GM18507 (cell line): ENCODE results near the gene SLC8B1.

Source experiments
- DNase-seq: peaks from one replicate; pipeline ENCODE4 v3.0.0; 2011; ENCODE audit warnings: low read depth; ENCODE audit not compliant: insufficient read length; ENCODE audit errors: extremely low spot score
- FAIRE-seq: peaks from 2 replicates; lab custom pipeline; 2011; peaks lifted over from hg19 to GRCh38; lab: Jason Lieb, UNC

SLC8B1 gene

GRCh38 chr12:113298472-113298817 lies 36.5 kb downstream of the SLC8B1 start:
- FAIRE-seq (no peak), DNase-seq (no peak)

- no peak for FAIRE-seq
- DNase-seq, result no peak
Measured at GRCh38 chr12:113297621-113298471, 37.1 kb downstream of the SLC8B1 start.

- FAIRE-seq (no peak), DNase-seq (no peak)
Measured at GRCh38 chr12:113297214-113297587, 37.7 kb downstream of the SLC8B1 start.

- DNase-seq (no peak), FAIRE-seq (no peak)
Measured at GRCh38 chr12:113296557-113297213, 38.2 kb downstream of the SLC8B1 start.

GRCh38 chr12:113295886-113296556 lies 38.9 kb downstream of the SLC8B1 start:
- FAIRE-seq (no peak), DNase-seq (no peak)

- FAIRE-seq, result no peak
- no peak for DNase-seq
Measured at GRCh38 chr12:113293100-113293499, 41.8 kb downstream of the SLC8B1 start.

- FAIRE-seq, result no peak
- no peak for DNase-seq
Measured at GRCh38 chr12:113292547-113292946, 42.4 kb downstream of the SLC8B1 start.

- FAIRE-seq (no peak), DNase-seq (no peak)
Measured at GRCh38 chr12:113292091-113292490, 42.8 kb downstream of the SLC8B1 start.

GRCh38 chr12:113291586-113291985 lies 43.3 kb downstream of the SLC8B1 start:
- DNase-seq (no peak), FAIRE-seq (no peak)

GRCh38 chr12:113290506-113290905 lies 44.4 kb downstream of the SLC8B1 start:
- DNase-seq (no peak), FAIRE-seq (no peak)

GRCh38 chr12:113289361-113289760 lies 45.5 kb downstream of the SLC8B1 start:
- no peak for FAIRE-seq

GRCh38 chr12:113287899-113288282 lies 47.0 kb downstream of the SLC8B1 start:
- no peak for FAIRE-seq
- no peak for DNase-seq

More at GRCh38 chr12:113289361-113289760, 45.5 kb downstream of the SLC8B1 start:
- DNase-seq, result no peak

- FAIRE-seq, result no peak
- DNase-seq, result no peak
Measured at GRCh38 chr12:113287146-113287898, 47.6 kb downstream of the SLC8B1 start.

- no peak for FAIRE-seq
- DNase-seq, result no peak
Measured at GRCh38 chr12:113286712-113287111, 48.2 kb downstream of the SLC8B1 start.

GRCh38 chr12:113285679-113286610 lies 49.0 kb downstream of the SLC8B1 start:
- FAIRE-seq (no peak), DNase-seq (no peak)

- no peak for DNase-seq
- no peak for FAIRE-seq
Measured at GRCh38 chr12:113284751-113285150, 50.2 kb downstream of the SLC8B1 start.

- FAIRE-seq (no peak), DNase-seq (no peak)
Measured at GRCh38 chr12:113278633-113279032, 56.3 kb downstream of the SLC8B1 start.

- no peak for DNase-seq
- FAIRE-seq, result no peak
Measured at GRCh38 chr12:113278141-113278540, 56.8 kb downstream of the SLC8B1 start.

- no peak for FAIRE-seq
- no peak for DNase-seq
Measured at GRCh38 chr12:113277511-113277910, 57.4 kb downstream of the SLC8B1 start.
